Islet precursor cell (in vitro differentiated cells): ENCODE measurements around the gene PHOX2A.
A peak's percentile ranks its signal among the peaks of the same experiment; 100 is the strongest.

Experiments
- DNase-seq: peaks from one replicate; pipeline ENCODE4 v3.0.0-alpha.2; 2018

Gene PHOX2A

DNA sequence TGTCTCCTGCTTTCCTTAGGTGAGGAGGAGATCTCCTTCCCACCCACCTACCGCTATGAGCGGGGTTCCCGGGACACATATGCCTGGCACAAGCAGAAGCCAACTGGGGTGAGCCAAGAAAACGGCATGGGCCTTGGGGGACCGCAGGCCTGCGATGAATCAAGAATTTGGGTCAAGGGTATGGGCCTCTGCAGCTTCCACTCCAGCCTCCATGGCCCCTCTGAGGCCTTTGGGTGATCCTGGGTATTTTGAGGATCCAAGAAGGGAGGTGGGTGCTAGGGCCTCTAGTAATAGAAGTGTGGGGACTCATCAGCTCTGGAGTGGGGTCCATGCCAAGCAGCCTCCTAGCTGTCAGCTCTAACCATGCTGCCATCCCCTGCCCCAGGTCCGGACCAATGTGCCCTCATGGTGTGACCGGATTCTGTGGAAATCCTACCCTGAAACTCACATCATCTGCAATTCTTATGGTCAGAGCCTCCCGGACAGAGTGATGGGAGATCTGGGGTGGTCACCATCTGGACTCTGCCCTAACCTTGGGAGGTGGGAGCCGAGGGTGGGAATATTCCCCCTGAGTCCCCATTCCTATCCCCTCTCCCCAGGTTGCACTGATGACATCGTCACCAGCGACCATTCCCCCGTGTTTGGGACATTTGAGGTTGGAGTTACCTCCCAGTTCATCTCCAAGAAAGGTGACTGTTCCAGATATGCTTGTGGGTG is 10.8 kb downstream of the PHOX2A start:
- peak; percentile 45 for DNase-seq

DNA sequence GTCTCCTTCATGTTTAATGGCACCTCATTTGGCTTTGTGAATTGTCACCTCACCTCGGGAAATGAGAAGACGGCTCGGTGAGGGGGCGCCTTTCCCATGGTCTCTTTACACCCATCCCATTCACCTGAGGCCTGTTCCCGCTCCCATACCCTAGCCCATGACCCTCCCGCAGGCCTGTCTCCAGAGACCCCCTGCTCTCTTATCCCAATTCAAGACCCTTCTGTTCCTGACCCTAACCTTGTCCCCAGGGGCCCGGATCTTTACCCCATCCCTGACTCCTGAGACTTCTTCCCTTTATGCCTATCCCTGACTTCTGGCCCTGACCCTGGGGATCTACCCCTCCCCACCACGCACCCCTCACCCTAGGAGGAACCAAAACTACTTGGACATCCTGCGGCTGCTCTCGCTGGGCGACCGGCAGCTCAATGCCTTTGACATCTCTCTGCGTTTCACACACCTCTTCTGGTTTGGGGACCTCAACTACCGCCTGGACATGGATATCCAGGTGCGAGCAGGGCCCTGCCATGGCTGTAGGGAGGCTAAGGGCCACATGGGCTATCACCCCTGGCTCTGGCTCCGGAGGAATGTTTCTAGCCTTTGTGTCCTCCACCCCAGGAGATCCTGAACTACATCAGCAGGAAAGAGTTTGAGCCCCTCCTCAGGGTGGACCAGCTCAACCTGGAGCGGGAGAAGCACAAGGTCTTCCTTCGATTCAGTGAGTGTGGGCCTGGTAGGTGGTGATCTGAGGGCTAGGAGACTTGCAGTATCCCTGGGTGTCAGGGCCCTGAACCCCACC is 11.5 kb downstream of the PHOX2A start:
- peak; percentile 43 for DNase-seq

GRCh38 chr11:72231396-72232259 is 12.3 kb downstream of the PHOX2A start:
- no peak for DNase-seq

DNA sequence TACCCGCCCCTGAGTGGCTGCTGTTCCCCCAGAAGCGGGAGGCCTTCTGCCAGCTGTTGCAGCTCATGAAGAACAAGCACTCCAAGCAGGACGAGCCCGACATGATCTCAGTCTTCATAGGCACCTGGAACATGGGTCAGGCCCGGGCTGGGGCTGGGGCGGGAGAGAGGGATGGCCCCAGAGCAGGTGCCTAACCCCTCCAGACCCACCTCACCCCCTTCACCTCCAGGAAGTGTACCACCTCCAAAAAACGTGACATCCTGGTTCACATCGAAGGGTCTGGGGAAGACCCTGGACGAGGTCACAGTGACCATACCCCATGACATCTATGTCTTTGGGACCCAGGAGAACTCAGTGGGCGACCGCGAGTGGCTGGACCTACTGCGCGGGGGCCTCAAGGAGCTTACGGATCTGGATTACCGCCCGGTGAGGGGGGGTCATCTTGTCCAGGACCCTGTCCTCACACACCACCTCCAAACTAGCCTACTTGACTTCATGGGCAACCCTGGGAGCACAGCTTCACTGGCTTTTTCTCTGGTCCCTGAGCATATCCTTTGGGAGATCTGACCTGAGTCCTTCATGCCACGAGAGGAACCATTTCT is 13.1 kb downstream of the PHOX2A start:
- no peak for DNase-seq

DNA sequence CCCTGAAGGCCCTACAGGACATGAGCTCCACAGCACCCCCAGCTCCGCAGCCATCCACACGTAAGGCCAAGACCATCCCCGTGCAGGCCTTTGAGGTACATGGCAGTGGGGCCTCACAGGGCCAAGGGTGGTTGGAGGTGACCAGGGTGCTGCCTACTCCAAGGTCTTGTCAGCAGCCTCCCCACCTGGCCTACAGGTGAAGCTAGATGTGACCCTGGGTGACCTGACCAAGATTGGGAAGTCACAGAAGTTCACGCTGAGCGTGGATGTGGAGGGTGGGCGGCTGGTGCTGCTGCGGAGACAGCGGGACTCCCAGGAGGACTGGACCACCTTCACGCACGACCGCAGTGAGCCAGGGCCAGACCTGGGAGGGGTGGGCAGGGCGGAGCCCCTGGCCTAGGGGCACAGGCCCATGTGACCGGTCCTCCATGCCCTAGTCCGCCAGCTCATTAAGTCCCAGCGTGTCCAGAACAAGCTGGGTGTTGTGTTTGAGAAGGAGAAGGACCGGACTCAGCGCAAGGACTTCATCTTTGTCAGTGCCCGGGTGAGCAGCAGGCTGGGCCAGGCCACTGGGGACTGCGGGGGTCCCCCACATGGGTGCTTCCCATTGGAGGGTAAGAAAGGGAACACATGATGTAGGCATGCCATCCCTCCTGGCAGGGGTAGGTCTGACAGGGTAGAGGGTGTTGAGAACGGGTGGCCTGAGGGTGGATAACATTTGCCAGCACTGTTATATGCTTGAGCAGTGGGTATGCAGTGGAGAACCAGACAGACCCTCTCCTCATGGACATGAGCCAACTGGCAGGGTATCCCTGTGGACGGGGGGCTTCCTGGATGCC is 13.8 kb downstream of the PHOX2A start:
- DNase-seq = peak; percentile 25

DNA sequence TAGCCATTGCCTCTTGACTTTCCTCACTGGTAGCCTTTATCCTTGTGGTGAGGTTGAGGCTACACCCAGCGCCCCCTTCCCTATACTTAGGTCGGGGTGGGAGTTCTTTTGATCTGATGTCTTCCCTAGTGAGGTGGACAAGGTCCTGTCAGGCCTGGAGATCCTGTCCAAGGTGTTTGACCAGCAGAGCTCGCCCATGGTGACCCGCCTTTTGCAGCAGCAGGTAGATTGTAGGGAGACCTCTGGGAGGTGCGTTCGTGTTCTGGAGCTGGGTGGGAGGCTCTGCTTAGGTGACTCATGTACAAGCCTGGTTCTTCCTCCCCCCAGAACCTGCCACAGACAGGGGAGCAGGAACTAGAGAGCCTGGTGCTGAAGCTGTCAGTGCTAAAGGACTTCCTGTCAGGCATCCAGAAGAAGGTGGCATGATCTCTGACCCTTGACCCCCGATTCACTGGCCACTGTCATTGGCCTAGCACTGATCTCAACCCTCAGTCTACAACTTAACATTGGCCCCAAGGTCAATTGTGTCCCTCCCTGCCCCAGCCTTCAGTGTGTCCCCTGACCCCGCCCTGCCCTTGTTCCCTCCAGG is 14.5 kb downstream of the PHOX2A start:
- DNase-seq = peak; percentile 47

- peak; percentile 42 for DNase-seq
Measured at GRCh38 chr11:72228844-72229231, 15.1 kb downstream of the PHOX2A start.

DNA sequence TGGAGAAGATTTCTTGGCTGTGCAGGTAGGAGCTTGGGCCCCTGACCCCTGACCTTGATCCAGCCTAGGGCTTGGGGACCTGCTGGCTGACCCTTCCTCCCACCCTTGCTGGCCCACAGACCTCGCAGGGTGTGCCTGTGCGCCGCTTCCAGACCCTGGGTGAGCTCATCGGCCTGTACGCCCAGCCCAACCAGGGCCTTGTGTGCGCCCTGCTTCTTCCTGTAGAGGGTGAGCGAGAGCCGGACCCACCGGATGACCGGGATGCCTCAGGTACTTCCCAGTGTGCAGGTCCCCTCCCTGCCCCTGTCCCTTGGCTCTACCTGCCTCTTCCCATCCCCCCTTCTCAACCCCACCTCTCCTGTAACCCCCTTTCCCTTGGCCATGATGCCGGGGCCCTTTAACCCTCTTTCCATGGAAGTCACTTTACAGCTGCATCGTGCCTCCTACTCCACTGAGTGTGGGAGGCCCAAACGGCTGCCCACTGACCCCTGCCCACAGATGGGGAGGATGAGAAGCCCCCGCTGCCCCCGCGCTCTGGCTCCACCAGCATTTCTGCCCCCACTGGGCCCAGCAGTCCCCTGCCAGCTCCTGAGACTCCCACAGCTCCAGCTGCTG is 15.6 kb downstream of the PHOX2A start:
- peak; percentile 58 for DNase-seq

DNA sequence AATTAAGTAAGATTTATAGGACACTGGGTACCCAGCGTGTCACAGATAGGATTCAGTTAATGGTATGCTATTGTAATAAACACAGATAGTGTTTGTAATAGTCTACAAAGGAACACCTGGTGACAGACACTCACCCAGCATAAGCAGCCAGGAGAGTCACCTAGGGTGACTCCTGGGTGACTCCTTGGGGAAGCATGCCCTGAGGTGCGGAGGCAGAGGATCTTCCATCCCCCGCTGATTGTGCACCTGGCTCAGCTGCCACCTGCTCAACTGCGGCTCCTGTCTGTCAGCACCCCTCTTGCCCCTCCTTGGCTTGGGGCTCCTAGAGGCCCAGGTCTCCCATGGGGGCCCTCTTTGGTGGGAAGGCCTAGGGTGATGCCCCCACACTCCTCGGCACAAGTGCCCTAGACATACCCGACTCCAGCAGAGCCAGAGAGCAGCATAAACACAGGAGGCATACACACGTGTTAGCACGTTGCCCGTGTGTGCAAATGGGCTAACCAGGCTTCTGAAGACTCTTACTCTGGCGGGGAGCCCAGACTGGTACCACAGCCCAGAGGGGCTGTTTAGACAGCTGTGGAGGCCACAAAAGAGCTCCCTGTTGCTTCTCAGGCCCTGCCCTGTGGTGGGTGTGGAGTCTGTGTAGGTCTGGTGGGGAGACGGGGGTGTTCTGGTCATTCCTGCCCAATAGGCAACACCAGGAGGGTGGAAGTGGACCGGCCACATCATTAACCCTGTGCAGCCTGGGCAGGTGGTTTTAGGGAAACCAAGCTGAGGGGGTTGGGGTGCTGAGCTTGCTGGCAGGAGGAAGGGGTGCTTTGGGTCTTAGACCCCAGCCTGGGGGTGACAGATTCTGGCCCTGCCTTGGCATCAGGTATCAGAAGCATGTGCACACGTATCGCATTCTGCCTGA is 16.4 kb downstream of the PHOX2A start:
- peak; percentile 32 for DNase-seq

DNA sequence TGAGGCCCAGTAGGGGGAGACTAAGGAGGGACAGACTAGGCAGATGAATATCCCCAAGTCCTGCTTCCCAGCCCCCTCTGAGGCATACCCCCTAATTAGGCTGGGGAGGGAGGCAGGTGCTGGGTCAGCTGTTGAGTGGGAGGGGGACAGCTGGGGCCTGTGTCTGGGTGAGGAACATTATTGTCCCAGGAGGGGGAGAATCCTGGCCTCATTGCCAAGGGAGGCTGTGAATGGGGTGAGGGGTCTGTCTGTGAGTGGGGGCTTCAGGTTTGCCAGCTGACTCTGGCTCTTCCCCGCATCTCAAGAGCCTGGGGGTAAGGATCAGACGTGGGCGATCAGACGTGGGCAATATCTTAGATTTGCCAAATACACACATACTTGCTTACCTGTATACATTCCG is 17.3 kb downstream of the PHOX2A start:
- DNase-seq = peak; percentile 28

GRCh38 chr11:72225411-72225951 is 18.5 kb downstream of the PHOX2A start:
- peak; percentile 56 for DNase-seq

GRCh38 chr11:72224564-72225410 is 19.2 kb downstream of the PHOX2A start, which contains the start of gene INPPL1:
INPPL1 (plus strand) TSS chr11:72224767; CDS start chr11:72224985, 218 bp downstream.
- peak; percentile 66 for DNase-seq

DNA sequence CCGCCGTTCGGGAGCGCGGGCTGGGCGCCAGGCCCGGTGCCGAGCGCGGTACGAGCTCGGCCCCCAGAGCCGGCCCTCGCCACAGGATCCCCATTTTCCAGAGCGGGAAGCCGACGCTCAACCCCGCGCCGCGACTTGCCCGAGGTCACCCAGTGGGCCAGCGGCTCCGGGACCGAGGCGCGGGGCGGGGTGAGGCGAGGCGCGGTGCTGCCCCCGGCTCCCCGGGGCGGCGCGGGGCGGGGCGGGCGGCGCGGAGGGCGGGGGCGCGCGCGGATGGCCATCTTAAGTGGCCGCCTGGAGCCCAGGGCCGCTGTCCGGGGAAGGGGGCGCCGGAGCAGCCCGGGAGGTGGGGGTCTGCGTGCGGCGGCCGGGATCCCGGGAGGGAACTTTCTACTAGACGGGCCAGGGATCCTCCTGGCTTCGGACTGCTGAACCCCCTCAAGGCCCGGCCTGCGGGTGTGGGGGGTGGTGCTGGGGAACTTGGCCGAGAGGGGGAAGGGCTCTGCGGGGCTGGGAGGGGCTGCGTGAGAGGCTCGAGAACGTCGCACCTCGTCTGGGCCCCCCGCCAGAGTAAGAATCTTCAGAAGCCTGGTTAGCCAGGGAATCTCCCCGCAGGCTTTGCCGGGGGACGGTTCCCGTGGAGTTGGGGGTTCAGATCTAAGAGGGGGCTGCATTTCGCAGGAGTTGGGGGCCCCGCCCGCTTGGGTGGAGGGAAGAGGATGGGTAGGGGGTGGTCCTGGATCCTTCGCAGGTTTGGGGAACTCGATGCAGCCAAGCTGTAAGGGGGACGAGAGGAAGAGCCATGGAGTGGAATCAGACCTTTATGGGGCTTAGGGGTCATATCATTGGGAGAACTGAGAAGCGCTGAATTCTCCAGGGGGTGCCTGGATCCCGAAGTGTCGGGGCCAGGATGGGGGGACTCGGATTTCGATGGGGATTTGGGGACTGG is 20.1 kb downstream of the PHOX2A start:
- DNase-seq = peak; percentile 84

DNA sequence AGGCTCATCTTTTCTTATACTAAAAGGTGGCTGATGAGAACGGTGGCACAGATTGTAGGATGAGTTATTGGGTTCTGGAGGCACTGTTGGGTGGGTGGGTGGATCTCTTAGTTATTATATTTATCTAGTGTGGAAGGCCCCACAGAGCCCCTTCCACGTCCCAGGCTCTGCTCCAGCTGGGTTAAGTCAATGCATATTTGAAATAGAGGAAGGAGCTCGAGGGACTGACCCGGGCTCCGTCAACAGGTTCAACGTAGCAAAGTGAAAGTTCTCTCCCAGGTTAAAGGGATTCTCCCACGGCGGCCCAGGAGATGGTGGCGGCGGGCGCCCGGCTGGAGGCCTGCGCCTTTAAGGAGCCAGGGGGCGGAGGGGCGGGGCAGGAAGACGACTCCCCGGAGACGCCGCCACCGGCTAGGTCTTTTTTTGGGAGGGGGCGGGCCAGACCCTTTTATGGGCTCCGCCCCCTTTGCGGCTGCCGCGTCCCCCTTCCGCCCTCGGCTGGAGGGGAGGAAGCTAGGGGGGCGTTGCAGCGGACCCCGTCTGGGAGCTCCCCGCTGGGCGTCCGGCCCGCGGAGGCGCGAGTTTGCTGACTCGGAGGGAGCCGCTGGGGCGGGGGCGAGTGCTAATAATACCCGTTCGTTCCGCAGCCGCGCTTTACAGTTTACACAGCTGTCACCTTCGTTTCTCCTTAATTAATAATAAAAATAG is 20.9 kb downstream of the PHOX2A start:
- peak; percentile 98 for DNase-seq

DNA sequence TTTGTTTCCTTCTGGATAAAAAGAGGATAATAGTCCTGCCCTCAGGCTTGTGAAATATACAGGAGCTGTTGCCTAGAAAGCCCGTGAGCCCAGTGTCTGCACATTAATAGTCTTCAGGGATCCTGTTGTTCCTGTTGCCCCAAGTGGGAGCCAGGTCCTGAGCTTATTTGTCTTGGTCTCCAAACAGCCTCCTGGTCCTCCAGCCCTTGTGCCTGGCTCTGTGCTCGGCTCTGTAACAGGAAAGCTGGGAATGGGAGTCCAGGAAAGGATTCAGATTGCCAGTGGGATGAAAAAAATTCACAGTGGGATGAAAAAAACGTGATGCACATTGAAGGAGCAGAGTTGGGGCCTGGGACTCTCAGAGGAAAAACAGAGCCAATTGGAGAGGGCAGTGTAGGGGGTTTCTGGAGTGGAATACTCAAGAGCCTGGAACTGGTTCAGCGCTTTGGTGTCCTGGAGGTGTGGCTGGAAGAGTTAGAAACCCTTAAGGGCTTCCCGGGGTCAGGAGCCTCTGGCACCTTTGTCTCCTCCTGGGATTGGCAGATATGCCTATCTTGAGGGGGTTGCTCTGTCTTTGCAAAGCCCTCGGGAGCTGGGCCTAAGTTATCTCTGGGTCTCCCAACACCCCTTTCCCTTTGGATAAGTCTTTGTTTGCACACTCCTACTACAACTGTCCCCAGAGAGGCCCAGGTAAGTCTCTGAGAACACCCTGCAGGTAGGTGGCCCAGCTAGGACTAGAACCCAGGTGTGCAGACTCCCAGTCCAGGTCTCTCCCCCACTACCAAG is 21.7 kb downstream of the PHOX2A start:
- peak; percentile 54 for DNase-seq
